ENCODE results near the gene CRYZ. TPM values are rescaled to one million over a fixed set of nuclear protein-coding genes. Genes with fewer than 3 reads are reported as not detected.

The CRYZ gene
- total and polyA plus RNA-seq, 2 of the 4 experiments (the other 2 are of a cell fraction): 40.6 to 43.4 TPM

DNA sequence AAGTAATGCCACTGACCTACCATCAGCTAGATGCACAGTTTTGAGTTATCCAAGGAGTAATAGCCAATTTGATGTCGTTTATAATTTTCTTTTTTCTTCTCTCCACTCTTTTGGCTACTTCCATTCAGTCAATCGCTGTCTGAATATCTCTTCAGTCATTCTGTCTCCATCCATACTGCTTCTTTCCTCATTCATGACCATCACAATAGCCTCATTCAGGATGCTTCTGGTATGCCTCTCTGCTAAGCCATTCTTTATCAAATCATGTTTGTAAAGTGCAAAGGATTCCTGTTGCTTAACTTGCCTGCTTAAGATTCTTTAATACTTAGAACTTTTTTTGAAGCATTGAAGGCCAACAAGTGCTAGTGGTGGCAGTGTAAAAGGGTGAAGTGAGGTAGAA lies 20.3 kb upstream of the CRYZ start:
- Histone ChIP-seq H2BK15ac (ENCODE audit: low read depth, low read length) (no peak overlapping the region), H3K56ac (ENCODE audit: extremely low read depth, insufficient read depth, low read length) (no peak overlapping the region), H2AK5ac (ENCODE audit: low read depth, low read length) (no peak overlapping the region), H3K4me3 (ENCODE audit: insufficient read depth, low read depth, low read length) (no peak overlapping the region), H4K91ac (ENCODE audit: insufficient read depth, low read depth, low read length) (no peak overlapping the region), H3K9me3 (ENCODE audit: control insufficient read depth, insufficient read depth, low read length) (no peaks in the 10 kb centered on the region), H2AFZ (replicated peaks; ENCODE audit: low read length, poor library complexity) (no peak overlapping the region), H3K27me3 (ENCODE audit: control insufficient read depth, insufficient read depth, low read length) (no peaks in the 10 kb centered on the region), H3K9ac (ENCODE audit: low read depth, low read length) (no peak overlapping the region), H3K14ac (replicated peaks; ENCODE audit: low read depth, low read length) (no peak overlapping the region), H3K27ac (ENCODE audit: insufficient read depth, low read length) (no peak overlapping the region), H3K79me1 (ENCODE audit: low read depth in 1 of 2, low read length in 2 of 2) (no peaks in the 10 kb centered on the region), H2BK20ac (ENCODE audit: low read depth, low read length) (no peak overlapping the region), H2BK120ac (ENCODE audit: low read depth, low read length) (no peak overlapping the region), H4K8ac (ENCODE audit: low read depth in 2 of 2, low read length in 2 of 2) (no peak overlapping the region), H4K20me1 (ENCODE audit: insufficient read depth, low read length) (no peaks in the 10 kb centered on the region), H2AK9ac (replicated peaks; ENCODE audit: low read depth, low read length, poor library complexity) (no peak overlapping the region), H3K9me1 (ENCODE audit: insufficient read depth, low read length) (no peaks in the 10 kb centered on the region), H3K23ac (ENCODE audit: low read depth, low read length) (no peak overlapping the region), H3K36me3 (ENCODE audit: control insufficient read depth, insufficient read depth, low read length) (peaks cover 20% of the 10 kb centered on the region), H4K5ac (ENCODE audit: low read depth, low read length) (no peak overlapping the region), H3K4me1 (ENCODE audit: control insufficient read depth, insufficient read depth, low read length) (no peaks in the 10 kb centered on the region), H3K4ac (ENCODE audit: low read depth, low read length) (no peak overlapping the region), H3K4me2 (ENCODE audit: low read depth, low read length) (no peak overlapping the region), H2BK5ac (ENCODE audit: low read depth, low read length, poor library complexity, severe bottlenecking) (no peak overlapping the region), H3K18ac (ENCODE audit: low read depth, low read length) (no peak overlapping the region)
- no peak for ATAC-seq (ENCODE audit: low read depth)
- DNase-seq: no peak
- intact Hi-C loops (cut with micrococcal nuclease) (loop anchor here (5.0 kb wide), 1 partner anchor 1234 kb away; no protein-coding TSS in a partner anchor), in situ Hi-C loops (cut with MboI; ENCODE audit: low sequenced_read_pairs) (no loop called here), dilution Hi-C loops (cut with HindIII; ENCODE audit: low sequenced_read_pairs, unreplicated experiment) (no loop called here)
- POLR2A ChIA-PET (ENCODE audit: unreplicated experiment): interaction anchor here (0.6 kb wide), 1 partner anchor 98 kb away, joined by 3 read pairs; no protein-coding TSS in a partner anchor
- CTCF ChIA-PET: no interaction called here
- BruUV-seq (replicated peaks): no TSS peak
- 100% methylated on average over 1 of the region's 2 CpGs; no CpG with 5 or more reads in 1 of the 2 experiments for WGBS, 2 experiments (ENCODE audit: extremely low coverage in 2 of 2, insufficient read length in 1 of 2)
- TF ChIP-seq BHLHE40 (IDR thresholded peaks at IDR 0.05; ENCODE audit: low read depth, low read length) (no peak), POLR2A (IDR thresholded peaks at IDR 0.05; ENCODE audit: low read depth, low read length) (no peak), MXI1 (IDR thresholded peaks at IDR 0.05; ENCODE audit: borderline replicate concordance, low read depth, low read length) (no peak), NFE2L2 (IDR thresholded peaks at IDR 0.05; ENCODE audit: low read depth, low read length) (no peak), MAZ (IDR thresholded peaks at IDR 0.05; ENCODE audit: borderline replicate concordance, low read depth, low read length) (no peak), CEBPB (IDR thresholded peaks at IDR 0.05; ENCODE audit: low read depth, low read length) (no peak), RFX5 (IDR thresholded peaks at IDR 0.05; ENCODE audit: low read depth, low read length) (no peak), CHD1 (IDR thresholded peaks at IDR 0.05; ENCODE audit: low read depth, low read length) (no peak)

Measured in IMR-90 (cell line).